Nephron progenitor cell (in vitro differentiated cells): ENCODE data around the gene SOWAHB.

Experiments
- DNase-seq: peaks from one replicate; pipeline ENCODE4 v3.0.0; 2021
- H3K27ac Mint-ChIP-seq: 2 replicates; pipeline ENCODE4 v1.8.0; 2021; ENCODE audit warnings: mild to moderate bottlenecking, moderate library complexity, mixed read lengths
- H3K27me3 Mint-ChIP-seq: 2 replicates; pipeline ENCODE4 v1.8.0; 2021; ENCODE audit warnings: mild to moderate bottlenecking, low read depth, mixed read lengths; ENCODE audit not compliant: poor library complexity
- H3K36me3 Mint-ChIP-seq: 2 replicates; pipeline ENCODE4 v1.8.0; 2021; ENCODE audit warnings: low read depth, mixed read lengths
- H3K4me1 Mint-ChIP-seq: 2 replicates; pipeline ENCODE4 v1.8.0; 2021; ENCODE audit warnings: mixed read lengths
- H3K4me3 Mint-ChIP-seq: 2 replicates; pipeline ENCODE4 v1.8.0; 2021; ENCODE audit warnings: mild to moderate bottlenecking, moderate library complexity, mixed read lengths
- H3K9me3 Mint-ChIP-seq: 2 replicates; pipeline ENCODE4 v1.8.0; 2021; ENCODE audit warnings: mild to moderate bottlenecking, moderate library complexity, mixed read lengths
- CTCF ChIP-seq: fragments of 200-600 bp; sonication (generic); IDR thresholded peaks from 2 replicates; pipeline ENCODE4 v1.5.0; 2021; ENCODE audit warnings: antibody characterized with exemption

The SOWAHB gene

GRCh38 chr4:76898949-76899645 is 1.2 kb upstream of the SOWAHB start:
- Mint-ChIP-seq H3K27me3 (peaks cover 54% of the 10 kb centered on the region), H3K36me3 (peaks cover 5% of the 10 kb centered on the region), H3K27ac (no peak overlapping the region), H3K4me3 (peak overlapping the region; percentile 76), H3K9me3 (peaks cover 7% of the 10 kb centered on the region), H3K4me1 (peaks cover 28% of the 10 kb centered on the region)
- TF ChIP-seq CTCF, result no peak
- no peak for DNase-seq

- no peak for TF ChIP-seq CTCF
- no peak overlapping the region for H3K27ac Mint-ChIP-seq
- H3K9me3 Mint-ChIP-seq, result peaks cover 7% of the 10 kb centered on the region
- H3K4me1 Mint-ChIP-seq, result peaks cover 28% of the 10 kb centered on the region
- H3K4me3 Mint-ChIP-seq, result peak overlapping the region; percentile 76
- no peak for DNase-seq
- peaks cover 5% of the 10 kb centered on the region for H3K36me3 Mint-ChIP-seq
- peaks cover 55% of the 10 kb centered on the region for H3K27me3 Mint-ChIP-seq
Measured at GRCh38 chr4:76898385-76898692, 395 bp upstream of the SOWAHB start.

GRCh38 chr4:76896614-76897535 is 1.1 kb downstream of the SOWAHB start:
- H3K4me1 Mint-ChIP-seq, result peaks cover 35% of the 10 kb centered on the region
- H3K27ac Mint-ChIP-seq, result no peak overlapping the region
- peak overlapping the region; percentile 79 for H3K4me3 Mint-ChIP-seq
- H3K27me3 Mint-ChIP-seq, result peaks cover 70% of the 10 kb centered on the region
- TF ChIP-seq CTCF, result no peak
- peaks cover 5% of the 10 kb centered on the region for H3K36me3 Mint-ChIP-seq
- DNase-seq, result peak; percentile 65
- peaks cover 7% of the 10 kb centered on the region for H3K9me3 Mint-ChIP-seq

- Mint-ChIP-seq H3K27me3 (peaks cover 76% of the 10 kb centered on the region), H3K27ac (no peak overlapping the region)
Measured at GRCh38 chr4:76896048-76896447, 1.9 kb downstream of the SOWAHB start.

GRCh38 chr4:76895619-76896018 is 2.3 kb downstream of the SOWAHB start:
- peak overlapping the region; percentile 65 for H3K4me3 Mint-ChIP-seq
- H3K27me3 Mint-ChIP-seq, result peaks cover 80% of the 10 kb centered on the region
- no peak for DNase-seq

More at GRCh38 chr4:76896048-76896447, 1.9 kb downstream of the SOWAHB start:
- DNase-seq, result no peak
- peaks cover 39% of the 10 kb centered on the region for H3K4me1 Mint-ChIP-seq
- H3K4me3 Mint-ChIP-seq, result peak overlapping the region; percentile 79
- H3K36me3 Mint-ChIP-seq, result peaks cover 5% of the 10 kb centered on the region
- no peak for TF ChIP-seq CTCF
- H3K9me3 Mint-ChIP-seq, result peaks cover 7% of the 10 kb centered on the region

More at GRCh38 chr4:76895619-76896018, 2.3 kb downstream of the SOWAHB start:
- peaks cover 5% of the 10 kb centered on the region for H3K36me3 Mint-ChIP-seq
- no peak overlapping the region for H3K27ac Mint-ChIP-seq
- peaks cover 7% of the 10 kb centered on the region for H3K9me3 Mint-ChIP-seq
- peaks cover 41% of the 10 kb centered on the region for H3K4me1 Mint-ChIP-seq
- TF ChIP-seq CTCF, result no peak
